HG02840 (cell line): ENCODE results near the gene GOLGA6L24.
"Not testable (repeated sequence)": the region's sequence is repeated elsewhere in the genome, so short reads cannot be mapped to it uniquely, and the experiment has no call there.

Source experiments
- ATAC-seq: cut with Tn5 transposase; IDR thresholded peaks from one replicate; pipeline ENCODE4 v1.9.1; 2021; ENCODE audit warnings: mild to moderate bottlenecking, moderate library complexity, moderate number of reproducible peaks; ENCODE audit not compliant: unreplicated experiment, low FRiP score

GOLGA6L24 gene, protein sequence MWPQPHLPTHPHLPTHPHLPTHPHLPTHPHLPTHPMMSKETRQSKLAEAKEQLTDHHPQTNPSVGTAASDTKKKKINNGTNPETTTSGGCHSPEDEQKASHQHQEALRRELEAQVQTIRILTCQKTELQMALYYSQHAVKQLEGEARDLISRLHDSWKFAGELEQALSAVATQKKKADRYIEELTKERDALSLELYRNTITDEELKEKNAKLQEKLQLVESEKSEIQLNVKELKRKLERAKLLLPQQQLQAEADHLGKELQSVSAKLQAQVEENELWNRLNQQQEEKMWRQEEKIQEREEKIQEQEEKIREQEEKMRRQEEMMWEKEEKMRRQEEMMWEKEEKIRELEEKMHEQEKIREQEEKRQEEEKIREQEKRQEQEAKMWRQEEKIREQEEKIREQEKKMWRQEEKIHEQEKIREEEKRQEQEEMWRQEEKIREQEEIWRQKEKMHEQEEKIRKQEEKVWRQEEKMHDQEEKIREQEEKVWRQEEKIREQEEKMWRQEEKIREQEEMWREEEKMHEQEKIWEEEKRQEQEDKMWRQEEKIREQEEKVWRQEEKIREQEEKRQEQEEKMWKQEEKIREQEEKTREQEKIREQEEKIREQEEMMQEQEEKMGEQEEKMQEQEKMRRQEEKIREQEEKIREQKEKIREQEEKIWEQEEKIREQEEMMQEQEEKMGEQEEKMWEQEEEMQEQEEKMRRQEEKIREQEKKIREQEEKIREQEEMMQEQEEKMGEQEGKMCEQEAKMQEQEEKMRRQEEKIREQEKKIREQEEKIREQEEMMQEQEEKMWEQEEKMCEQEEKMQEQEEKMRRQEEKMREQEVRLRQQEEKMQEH

GRCh38 chr15:28357984-28358383 is at the start of gene GOLGA6L24:
TSS of gene GOLGA6L24 (minus strand) at chr15:28358084. CDS start at chr15:28358023, 61 bp downstream.
- ATAC-seq = not testable (repeated sequence)

GRCh38 chr15:28402774-28403435 is 45.0 kb upstream of the GOLGA6L24 start:
- ATAC-seq = not testable (repeated sequence)

DNA sequence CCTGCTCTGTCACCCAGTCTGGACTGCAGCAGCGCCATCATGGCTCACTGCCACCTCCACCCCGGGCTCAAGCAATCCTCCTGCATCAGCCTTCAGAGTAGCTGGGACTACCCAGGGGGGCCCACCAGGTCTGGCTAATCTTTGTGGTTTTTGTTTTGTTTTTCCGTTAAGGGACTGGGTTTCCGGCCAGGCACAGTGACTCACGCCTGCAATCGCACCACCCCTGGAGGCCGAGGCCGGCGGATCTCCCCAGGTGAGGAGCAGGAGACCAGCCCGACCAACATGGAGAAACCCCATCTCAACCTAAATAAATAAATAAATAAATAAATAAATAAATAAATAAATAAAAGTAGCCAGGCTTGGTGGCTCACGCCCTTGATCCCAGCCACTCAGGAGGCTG is 38.1 kb upstream of the GOLGA6L24 start:
- ATAC-seq = not testable (repeated sequence)

DNA sequence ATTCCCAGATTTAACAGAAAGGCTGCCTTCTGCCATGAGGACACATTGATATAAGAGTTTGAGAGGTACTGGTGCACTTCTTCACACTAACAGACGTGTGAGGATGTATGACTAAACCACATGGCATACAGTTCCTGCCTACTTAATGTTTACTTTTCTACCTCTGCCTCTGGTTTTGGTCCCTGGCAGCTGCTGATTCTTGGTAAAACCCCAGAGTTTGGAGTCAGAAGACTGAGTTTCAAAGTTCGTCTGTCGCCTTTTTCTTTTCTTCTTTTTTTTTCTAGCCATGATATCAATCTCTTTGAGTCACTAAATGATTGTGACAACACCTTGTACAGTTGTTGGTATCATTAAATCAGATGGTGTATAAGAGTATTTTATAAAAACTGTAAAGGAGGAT is 22.2 kb upstream of the GOLGA6L24 start:
- ATAC-seq = not testable (repeated sequence)

DNA sequence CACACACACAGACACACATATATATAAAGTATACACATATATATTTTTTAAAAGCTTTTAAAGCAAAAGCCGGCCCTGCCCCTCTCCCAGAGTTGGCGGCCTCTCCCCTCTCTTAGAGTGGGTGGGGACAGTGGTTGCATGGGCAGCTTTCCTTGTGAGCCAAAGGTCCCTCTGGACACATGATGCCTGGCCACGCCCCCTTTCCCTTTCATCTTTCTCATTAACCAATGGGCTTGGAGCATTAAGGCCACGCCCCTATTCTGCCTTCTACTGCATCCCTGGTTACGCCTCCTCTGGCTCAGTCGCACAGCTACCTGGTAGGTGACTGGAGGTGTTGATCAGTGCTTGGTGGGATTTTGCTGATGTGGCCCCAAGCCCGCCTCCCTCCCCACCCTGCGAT is 20.5 kb upstream of the GOLGA6L24 start, which contains the start of gene GOLGA8F:
Gene GOLGA8F, plus strand, starts transcription at position 301 of the 400 bp plus-strand sequence. Its CDS starts 98 bp downstream, at position 399.
- ATAC-seq = not testable (repeated sequence)

GRCh38 chr15:28365502-28365901 is 7.6 kb upstream of the GOLGA6L24 start:
- not testable (repeated sequence) for ATAC-seq

DNA sequence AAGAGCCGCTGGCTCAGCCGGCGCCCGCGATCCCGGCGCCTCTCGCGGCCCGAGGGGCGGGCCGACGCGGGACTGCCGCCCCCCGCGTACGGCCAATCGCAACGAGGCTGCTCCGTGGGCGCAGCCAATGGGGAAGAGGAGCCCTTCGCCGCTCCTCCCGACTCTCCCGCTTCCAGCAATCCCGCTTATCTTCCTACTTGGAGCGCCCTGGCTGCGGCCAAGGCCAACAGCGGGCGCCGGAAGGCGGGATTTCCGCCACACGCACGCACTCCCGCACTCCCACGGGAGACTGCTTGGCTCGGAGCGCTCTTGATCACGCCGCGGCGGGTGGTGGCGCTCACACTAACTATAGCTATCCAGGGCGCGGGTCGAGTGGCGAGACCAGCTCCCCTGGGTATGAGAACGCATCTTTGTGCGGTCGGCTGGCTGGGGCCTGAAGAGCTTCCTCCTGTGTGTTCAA is 35.7 kb downstream of the GOLGA6L24 start, which contains the start of gene HERC2:
Gene HERC2, minus strand, starts transcription at position 51 of the 460 bp plus-strand sequence. CDS start 746 bp downstream, outside the sequence.
- ATAC-seq = not testable (repeated sequence)

DNA sequence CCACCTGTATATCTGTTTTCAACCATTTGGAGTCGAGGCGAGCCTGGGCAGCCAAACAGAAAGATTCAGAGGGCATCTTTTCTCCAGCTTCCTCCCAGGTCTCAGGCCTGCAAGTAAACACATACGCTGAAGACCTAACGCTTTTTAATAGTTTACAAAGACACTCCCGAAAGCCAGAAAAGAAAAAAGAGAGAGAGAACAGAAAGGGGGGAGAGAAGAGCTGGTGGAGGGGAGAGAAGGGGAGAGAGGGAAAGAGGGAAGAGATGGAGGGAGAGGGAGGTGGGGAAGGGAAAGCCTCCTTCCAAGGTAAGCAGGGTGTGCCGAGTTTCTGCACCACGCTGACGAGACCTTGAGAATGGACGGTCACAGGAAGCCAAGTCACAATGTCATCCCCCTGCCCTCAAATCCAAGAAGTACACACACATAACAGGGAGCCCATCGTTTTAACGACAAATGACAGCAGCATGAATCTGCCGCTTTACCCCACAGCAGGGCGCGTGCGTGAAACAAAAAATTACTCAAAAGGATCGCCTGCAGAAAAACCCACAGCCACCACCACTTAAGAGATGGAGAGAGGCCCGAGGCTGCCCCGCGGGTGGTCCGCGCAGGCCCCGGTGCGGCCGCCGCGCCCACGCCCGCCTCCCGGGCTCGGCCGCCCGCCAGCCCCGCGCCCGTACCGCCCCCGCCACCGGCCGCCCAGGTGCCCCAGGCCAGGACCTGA is 36.4 kb downstream of the GOLGA6L24 start:
- ATAC-seq = not testable (repeated sequence)

GRCh38 chr15:28319725-28320124 is 38.2 kb downstream of the GOLGA6L24 start:
- ATAC-seq = not testable (repeated sequence)

DNA sequence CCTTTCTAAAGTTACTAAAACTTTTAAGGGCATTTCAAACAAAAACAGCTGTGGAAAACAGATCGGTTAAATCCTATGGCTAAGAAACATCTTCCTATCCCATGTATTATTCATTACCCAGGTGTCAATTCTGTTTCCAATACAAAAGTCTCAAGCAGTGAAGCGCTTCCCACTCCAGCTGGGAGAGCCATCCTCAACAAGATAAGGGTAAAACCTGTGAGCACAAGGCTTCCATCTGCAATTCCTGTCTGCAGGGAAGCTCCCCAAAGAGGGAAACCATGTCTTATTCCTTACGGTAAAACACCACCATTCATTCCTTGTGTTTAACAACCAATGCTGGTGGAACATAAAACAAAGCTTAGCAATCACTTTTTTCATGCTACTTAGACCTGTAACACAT is 39.1 kb downstream of the GOLGA6L24 start:
- not testable (repeated sequence) for ATAC-seq

DNA sequence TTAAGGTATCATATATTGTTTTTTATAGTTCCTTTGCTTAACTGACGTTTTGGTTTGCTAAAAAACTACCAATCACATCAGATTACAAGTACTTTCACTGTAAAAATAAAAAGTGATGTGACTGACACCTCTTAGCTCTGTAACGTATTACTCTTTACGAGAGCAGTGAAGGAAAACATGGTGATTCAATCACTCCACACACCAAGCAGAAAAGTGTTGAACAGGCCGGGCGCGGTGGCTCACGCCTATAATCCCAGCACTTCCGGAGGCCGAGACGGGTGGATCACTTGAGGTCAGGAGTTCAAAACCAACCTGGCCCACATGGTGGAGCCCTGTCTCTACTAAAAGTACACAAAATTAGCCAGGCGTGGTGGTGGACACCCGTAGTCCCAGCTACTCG is 39.8 kb downstream of the GOLGA6L24 start:
- ATAC-seq = not testable (repeated sequence)

GRCh38 chr15:28316958-28317357 is 40.9 kb downstream of the GOLGA6L24 start:
- not testable (repeated sequence) for ATAC-seq

DNA sequence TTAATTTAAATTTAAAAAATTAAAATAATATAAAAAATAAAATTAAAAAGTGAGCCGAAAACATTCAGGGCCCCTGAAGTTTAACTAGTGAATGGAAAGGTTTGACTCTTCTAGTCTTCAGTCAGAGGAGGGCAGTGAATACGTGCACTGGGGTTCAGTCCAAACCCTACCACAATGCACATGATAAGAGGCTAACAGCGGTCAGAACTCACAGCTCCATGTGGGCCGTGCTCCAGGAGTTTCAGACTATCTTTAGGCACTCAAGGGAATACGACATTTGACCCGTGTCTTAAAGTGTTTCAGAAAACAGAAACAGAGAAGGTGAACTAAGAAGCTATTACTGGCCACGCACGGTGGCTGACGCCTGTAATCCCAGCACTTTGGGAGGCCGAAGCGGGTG is 47.4 kb downstream of the GOLGA6L24 start:
- not testable (repeated sequence) for ATAC-seq

DNA sequence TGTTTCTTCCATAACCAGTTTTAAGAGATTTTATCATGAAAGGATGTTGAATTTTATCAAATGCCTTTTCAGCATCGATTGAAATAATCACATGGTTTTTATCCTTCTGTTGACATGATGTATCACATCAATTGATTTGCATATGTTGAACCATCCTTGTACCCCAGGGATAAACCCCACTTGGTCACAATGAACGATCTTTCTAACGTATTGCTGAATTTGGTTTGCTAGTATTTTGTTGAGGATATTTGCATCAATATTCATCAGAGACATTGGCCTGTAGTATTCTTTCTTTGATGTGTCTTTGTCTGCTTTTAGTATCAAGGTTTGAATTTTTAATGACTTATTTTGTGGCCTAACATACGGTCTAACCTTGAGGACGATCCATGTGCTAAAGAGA is 49.2 kb downstream of the GOLGA6L24 start:
- not testable (repeated sequence) for ATAC-seq
